IMR-90 (cell line): ENCODE results near the gene GP5. TPM values are rescaled to one million over a fixed set of nuclear protein-coding genes. Genes with fewer than 3 reads are reported as not detected.

Experiments
- ATAC-seq: fragments of 200-7000 bp; cut with Tn5 transposase; 2 replicates; pipeline ENCODE4 v1.9.1; 2020; ENCODE audit warnings: low read depth, mild to moderate bottlenecking, moderate library complexity
- BruUV-seq: library from RNA; stranded (reverse); fragments of 400-500 nt; replicated peaks from 2 replicates; lab custom pipeline; 2021; lab: Mats Ljungman, UMichigan
- CTCF ChIA-PET: fragments of 300-600 bp; formaldehyde crosslinking; extraction: SDS; loops from one replicate; lab custom pipeline; 2021; ENCODE audit warnings: antibody characterized with exemption; lab: Yijun Ruan, JAX
- POLR2A ChIA-PET: fragments of 300-600 bp; sonication (Branson Sonifier 250); formaldehyde crosslinking; loops from one replicate; lab custom pipeline; 2022; ENCODE audit warnings: antibody characterized with exemption; ENCODE audit not compliant: unreplicated experiment; lab: Charles Lee
- DNase-seq: peaks from one replicate; pipeline ENCODE4 v3.0.0; 2013
- H2AFZ ChIP-seq: replicated peaks from 2 replicates; pipeline ENCODE3; 2013; ENCODE audit warnings: low read length, mild to moderate bottlenecking; ENCODE audit not compliant: poor library complexity
- H2AK5ac ChIP-seq: 2 replicates; pipeline ENCODE4 v1.6.1; 2013; ENCODE audit warnings: low read depth, low read length, inconsistent platforms
- H2AK9ac ChIP-seq: replicated peaks from 2 replicates; pipeline ENCODE3; 2013; ENCODE audit warnings: mild to moderate bottlenecking, low read depth, low read length, moderate library complexity; ENCODE audit not compliant: poor library complexity
- H2BK120ac ChIP-seq: 2 replicates; pipeline ENCODE4 v1.6.1; 2013; ENCODE audit warnings: low read depth, low read length, inconsistent platforms
- H2BK15ac ChIP-seq: 3 replicates; pipeline ENCODE4 v1.6.1; 2013; ENCODE audit warnings: low read depth, low read length, inconsistent platforms
- H2BK20ac ChIP-seq: 2 replicates; pipeline ENCODE4 v1.6.1; 2013; ENCODE audit warnings: low read depth, mild to moderate bottlenecking, inconsistent platforms, low read length, moderate library complexity
- H2BK5ac ChIP-seq: 2 replicates; pipeline ENCODE4 v1.6.1; 2013; ENCODE audit warnings: mild to moderate bottlenecking, low read depth, low read length, inconsistent platforms; ENCODE audit not compliant: poor library complexity, severe bottlenecking
- H3K14ac ChIP-seq: replicated peaks from 2 replicates; pipeline ENCODE4 v1.6.1; 2013; ENCODE audit warnings: low read depth, low read length, inconsistent platforms
- H3K18ac ChIP-seq: 2 replicates; pipeline ENCODE4 v1.6.1; 2013; ENCODE audit warnings: low read depth, low read length, control low read depth
- H3K23ac ChIP-seq: 2 replicates; pipeline ENCODE4 v1.6.1; 2013; ENCODE audit warnings: low read depth, low read length, inconsistent platforms
- H3K27ac ChIP-seq: 2 replicates; pipeline ENCODE4 v1.5.1; 2013; ENCODE audit warnings: mild to moderate bottlenecking, control low read depth, low read length; ENCODE audit not compliant: insufficient read depth
- H3K27me3 ChIP-seq: 2 replicates; pipeline ENCODE4 v1.6.1; 2013; ENCODE audit warnings: low read length; ENCODE audit not compliant: control insufficient read depth, insufficient read depth
- H3K36me3 ChIP-seq: 2 replicates; pipeline ENCODE4 v1.6.1; 2013; ENCODE audit warnings: low read length, mixed read lengths; ENCODE audit not compliant: control insufficient read depth, insufficient read depth
- H3K4ac ChIP-seq: 2 replicates; pipeline ENCODE4 v1.6.1; 2013; ENCODE audit warnings: low read depth, low read length, inconsistent platforms
- H3K4me1 ChIP-seq: 2 replicates; pipeline ENCODE4 v1.6.1; 2013; ENCODE audit warnings: low read length, mixed read lengths; ENCODE audit not compliant: control insufficient read depth, insufficient read depth
- H3K4me2 ChIP-seq: 2 replicates; pipeline ENCODE4 v1.6.1; 2013; ENCODE audit warnings: low read depth, mild to moderate bottlenecking, control low read depth, low read length, moderate library complexity
- H3K4me3 ChIP-seq: 2 replicates; pipeline ENCODE4 v1.5.1; 2013; ENCODE audit warnings: low read depth, mild to moderate bottlenecking, control low read depth, low read length, moderate library complexity; ENCODE audit not compliant: insufficient read depth
- H3K56ac ChIP-seq: 2 replicates; pipeline ENCODE4 v1.6.1; 2013; ENCODE audit warnings: low read length, inconsistent platforms; ENCODE audit not compliant: insufficient read depth; ENCODE audit errors: extremely low read depth
- H3K79me1 ChIP-seq, 2 experiments: 2 replicates each; pipeline ENCODE4 v1.6.1; 2013; ENCODE audit warnings: low read length in 2 of 2, inconsistent platforms in 1 of 2, low read depth in 1 of 2
- H3K9ac ChIP-seq: 2 replicates; pipeline ENCODE4 v1.6.1; 2013; ENCODE audit warnings: low read depth, low read length, control low read depth
- H3K9me1 ChIP-seq: 2 replicates; pipeline ENCODE4 v1.6.1; 2013; ENCODE audit warnings: low read length, inconsistent platforms; ENCODE audit not compliant: insufficient read depth
- H3K9me3 ChIP-seq: 2 replicates; pipeline ENCODE4 v1.6.1; 2013; ENCODE audit warnings: low read length; ENCODE audit not compliant: control insufficient read depth, insufficient read depth
- H4K20me1 ChIP-seq: 2 replicates; pipeline ENCODE4 v1.6.1; 2013; ENCODE audit warnings: low read length, inconsistent platforms; ENCODE audit not compliant: insufficient read depth
- H4K5ac ChIP-seq: 2 replicates; pipeline ENCODE4 v1.6.1; 2013; ENCODE audit warnings: mild to moderate bottlenecking, low read depth, low read length, control low read depth
- H4K8ac ChIP-seq, 2 experiments: 2 replicates each; pipeline ENCODE4 v1.6.1; 2013; ENCODE audit warnings: low read depth in 2 of 2, low read length in 2 of 2, control low read depth in 1 of 2, inconsistent platforms in 1 of 2
- H4K91ac ChIP-seq: 2 replicates; pipeline ENCODE4 v1.6.1; 2013; ENCODE audit warnings: low read depth, low read length, inconsistent platforms; ENCODE audit not compliant: insufficient read depth
- BHLHE40 ChIP-seq: fragments of 150-350 bp; IDR thresholded peaks from 2 replicates; pipeline ENCODE4 v1.6.1; 2016; ENCODE audit warnings: mild to moderate bottlenecking, low read depth, low read length
- CHD1 ChIP-seq: IDR thresholded peaks from 2 replicates; pipeline ENCODE4 v1.6.1; 2012; ENCODE audit warnings: low read depth, low read length, improper control_type of control experiment
- MAFK ChIP-seq: IDR thresholded peaks from 2 replicates; pipeline ENCODE4 v1.6.1; 2012; ENCODE audit warnings: low read depth, low read length, improper control_type of control experiment
- WGBS, 2 experiments: methylation state at CpG; one replicate each; pipeline versions ENCODE4 v1.1.5 to v1.1.7; 2013; ENCODE audit warnings: missing lambda C conversion rate in 2 of 2; ENCODE audit not compliant: insufficient read length in 1 of 2; ENCODE audit errors: extremely low coverage in 2 of 2; 5-methylcytosine and 5-hydroxymethylcytosine counted together
- dilution Hi-C: fragments of 300-500 bp; cut with HindIII; formaldehyde crosslinking; loops from one replicate; pipeline ENCODE4 v1.14.3; 2018; ENCODE audit warnings: low sequenced_read_pairs; ENCODE audit not compliant: unreplicated experiment
- in situ Hi-C: fragments of 300-500 bp; cut with MboI; formaldehyde crosslinking; loops from 3 replicates; pipeline ENCODE4 v1.14.3; 2019; ENCODE audit warnings: low sequenced_read_pairs, inconsistent platforms, mixed read lengths
- intact Hi-C: fragments of 100-400 bp; cut with micrococcal nuclease; formaldehyde crosslinking; loops from 2 replicates; pipeline ENCODE4 v1.10.0; 2022
- polyA plus RNA-seq, 3 experiments: library from polyadenylated mRNA; depleted of rRNA; stranded (reverse); fragments of >200 nt; gene quantifications; 2 replicates each; pipeline ENCODE4 v1.2.3, GENCODE V29; 2012; ENCODE audit warnings: low replicate concordance in 1 of 3
- total RNA-seq: library from RNA; depleted of rRNA; stranded (reverse); fragments of >200 nt; gene quantifications from 2 replicates; pipeline ENCODE4 v1.2.3, GENCODE V29; 2012

Gene GP5
- total and polyA plus RNA-seq, 2 of the 4 experiments (the other 2 are of a cell fraction), result under 0.01 to 0.12 TPM

DNA sequence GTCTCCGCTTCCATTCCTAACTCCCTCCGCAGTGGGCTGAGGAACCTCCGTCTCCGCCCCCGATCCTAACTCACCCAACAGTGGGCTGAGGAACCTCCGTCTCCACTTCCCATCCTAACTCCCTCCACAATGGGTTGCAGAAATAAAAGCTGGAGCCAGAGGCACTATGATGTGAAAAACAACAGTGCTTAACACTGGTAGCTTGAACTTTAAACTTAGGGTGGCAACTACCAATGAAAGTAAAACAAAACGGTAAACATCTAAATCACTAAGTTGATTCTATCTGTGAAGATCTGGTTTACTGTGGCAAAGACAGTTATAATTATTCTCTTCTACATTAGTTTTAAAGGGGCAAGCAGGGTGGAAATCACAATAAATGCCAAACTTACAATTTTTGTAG, 25.9 kb upstream of the GP5 start:
- no peak for DNase-seq
- Histone ChIP-seq H3K79me1 (peaks cover 16 to 44% of the 10 kb centered on the region in 2 experiments), H3K4me2 (no peak overlapping the region), H2BK20ac (no peak overlapping the region), H3K27me3 (no peaks in the 10 kb centered on the region), H3K9ac (no peak overlapping the region), H2AFZ (no peak overlapping the region), H4K5ac (no peak overlapping the region), H3K18ac (no peak overlapping the region), H4K91ac (no peak overlapping the region), H3K14ac (no peak overlapping the region), H2BK5ac (no peak overlapping the region), H3K9me3 (no peaks in the 10 kb centered on the region), H3K4me1 (peaks cover 8% of the 10 kb centered on the region), H3K9me1 (peaks cover 6% of the 10 kb centered on the region), H3K4me3 (no peak overlapping the region), H4K8ac (no peak overlapping the region), H2AK5ac (no peak overlapping the region), H2BK15ac (no peak overlapping the region), H2BK120ac (no peak overlapping the region), H3K4ac (no peak overlapping the region), H2AK9ac (no peak overlapping the region), H3K27ac (no peak overlapping the region), H3K36me3 (peaks cover 32% of the 10 kb centered on the region), H3K23ac (no peak overlapping the region), H4K20me1 (peaks cover 46% of the 10 kb centered on the region), H3K56ac (no peak overlapping the region)
- no peak for ATAC-seq
- in situ Hi-C loops, result no loop called here
- intact Hi-C loops, result loop anchor here (5.0 kb wide), 1 partner anchor 37 kb away; no protein-coding TSS in a partner anchor
- ChIA-PET CTCF (no interaction called here), POLR2A (no interaction called here)
- no CpG with 5 or more reads among the region's 7 CpGs for WGBS, 2 experiments
- dilution Hi-C loops, result no loop called here
- no TSS peak for BruUV-seq
- no peak for TF ChIP-seq BHLHE40
- no peak for TF ChIP-seq CHD1
- no peak for TF ChIP-seq MAFK
